GM12878 (cell line): ENCODE results near the gene PIP4K2A. TPM values are rescaled to one million over a fixed set of nuclear protein-coding genes. Genes with fewer than 3 reads are reported as not detected.

Experiments
- ATAC-seq: fragments of 200-7000 bp; cut with Tn5 transposase; 3 replicates; pipeline ENCODE4 v1.9.1; 2020; ENCODE audit warnings: mild to moderate bottlenecking, moderate library complexity
- BruUV-seq: library from RNA; stranded (reverse); fragments of 400-500 nt; replicated peaks from 2 replicates; lab custom pipeline; 2021; lab: Mats Ljungman, UMichigan
- CTCF ChIA-PET: fragments of 300-600 bp; sonication (Branson Sonifier 250); formaldehyde crosslinking; extraction: SDS; loops from one replicate; lab custom pipeline; 2021; ENCODE audit warnings: inconsistent platforms; lab: Yijun Ruan, JAX
- POLR2A ChIA-PET: fragments of 350-600 bp; formaldehyde crosslinking; extraction: SDS; loops from one replicate; lab custom pipeline; 2021; ENCODE audit warnings: inconsistent platforms; lab: Charles Lee
- RAD21 ChIA-PET: fragments of 300-600 bp; sonication (Branson Sonifier 250); formaldehyde crosslinking; loops from one replicate; lab custom pipeline; 2023; ENCODE audit warnings: antibody characterized with exemption; ENCODE audit not compliant: unreplicated experiment; lab: Charles Lee
- SMC1A ChIA-PET: fragments of 300-600 bp; sonication (Branson Sonifier 250); formaldehyde crosslinking; loops from one replicate; lab custom pipeline; 2023; ENCODE audit not compliant: unreplicated experiment, uncharacterized antibody; lab: Charles Lee
- DNase-seq: peaks from one replicate; pipeline ENCODE4 v3.0.0-alpha.2; 2011; ENCODE audit warnings: low read depth, low spot score
- FAIRE-seq: peaks from 3 replicates; lab custom pipeline; 2011; peaks lifted over from hg19 to GRCh38; lab: Jason Lieb, UNC
- H2AFZ ChIP-seq: 2 replicates; pipeline ENCODE4 v1.6.0; 2011; ENCODE audit warnings: low read depth, low read length, control low read depth; ENCODE audit not compliant: control insufficient read depth
- H3K27ac ChIP-seq: 2 replicates; pipeline ENCODE4 v1.5.1; 2011; ENCODE audit warnings: control low read depth; ENCODE audit not compliant: control insufficient read depth, insufficient read depth
- H3K27me3 ChIP-seq, 2 experiments: replicated peaks in 1 of 2; 2 replicates each; pipeline versions ENCODE4 v1.6.0 to v1.6.1; 2011; ENCODE audit warnings: low read length in 1 of 2; ENCODE audit not compliant: control insufficient read depth in 2 of 2, insufficient read depth in 2 of 2
- H3K36me3 ChIP-seq, 2 experiments: 2 replicates each; pipeline ENCODE4 v1.5.1; 2011; ENCODE audit warnings: low read length in 1 of 2; ENCODE audit not compliant: control insufficient read depth in 2 of 2, insufficient read depth in 2 of 2
- H3K4me1 ChIP-seq: 2 replicates; pipeline ENCODE4 v1.6.1; 2011; ENCODE audit warnings: mild to moderate bottlenecking, low read length, moderate library complexity, mixed read lengths; ENCODE audit not compliant: control insufficient read depth, insufficient read depth
- H3K4me2 ChIP-seq: 2 replicates; pipeline ENCODE4 v1.6.0; 2011; ENCODE audit warnings: control low read depth; ENCODE audit not compliant: control insufficient read depth, insufficient read depth
- H3K4me3 ChIP-seq: fragments of 200-600 bp; sonication (generic); 2 replicates; pipeline ENCODE4 v1.5.1; 2016
- H3K79me2 ChIP-seq: 2 replicates; pipeline ENCODE4 v1.6.0; 2011; ENCODE audit warnings: low read length; ENCODE audit not compliant: control insufficient read depth, insufficient read depth
- H3K9ac ChIP-seq: 2 replicates; pipeline ENCODE4 v1.8.0; 2011; ENCODE audit warnings: low read length, control low read depth, mixed read lengths; ENCODE audit not compliant: control insufficient read depth, insufficient read depth
- H3K9me3 ChIP-seq: replicated peaks from 3 replicates; pipeline ENCODE4 v1.5.1; 2011; ENCODE audit warnings: mild to moderate bottlenecking, low read length; ENCODE audit not compliant: control insufficient read depth, insufficient read depth
- H4K20me1 ChIP-seq: 2 replicates; pipeline ENCODE4 v1.6.0; 2011; ENCODE audit not compliant: control insufficient read depth, insufficient read depth
- BCL11A ChIP-seq: IDR thresholded peaks from 2 replicates; pipeline ENCODE4 v1.6.1; 2011; ENCODE audit warnings: low read depth, low read length
- BHLHE40 ChIP-seq, 2 experiments: fragments of 450-650 bp in 1 of 2; IDR thresholded peaks; 2 replicates each; pipeline ENCODE4 v1.6.1; 2011 to 2017; ENCODE audit warnings: low read depth in 2 of 2, borderline replicate concordance in 1 of 2, improper control_type of control experiment in 1 of 2, low read length in 1 of 2, mild to moderate bottlenecking in 1 of 2
- EED ChIP-seq: sonication (generic); IDR thresholded peaks from 2 replicates; pipeline ENCODE4 v1.6.1; 2016; ENCODE audit warnings: antibody characterized with exemption, low read depth
- ETV6 ChIP-seq, 2 experiments: fragments of 450-650 bp in 1 of 2; IDR thresholded peaks in 1 of 2; conservative IDR thresholded peaks in 1 of 2; 2 replicates each; pipeline ENCODE4 v1.6.1; 2014; ENCODE audit warnings: antibody characterized with exemption in 1 of 2, borderline replicate concordance in 1 of 2, low read depth in 1 of 2, mild to moderate bottlenecking in 1 of 2, moderate library complexity in 1 of 2
- FOXM1 ChIP-seq: IDR thresholded peaks from 2 replicates; pipeline ENCODE4 v1.6.1; 2012; ENCODE audit warnings: low read depth, mild to moderate bottlenecking, inconsistent platforms, low read length, moderate library complexity
- IKZF2 ChIP-seq, 2 experiments: fragments of 450-650 bp; IDR thresholded peaks; 2 replicates each; pipeline ENCODE4 v1.6.1; 2017; ENCODE audit warnings: mild to moderate bottlenecking in 2 of 2, moderate library complexity in 2 of 2
- JUNB ChIP-seq: IDR thresholded peaks from 2 replicates; pipeline ENCODE4 v1.6.1; 2016; ENCODE audit warnings: antibody characterized with exemption, mild to moderate bottlenecking
- MEF2A ChIP-seq: IDR thresholded peaks from 2 replicates; pipeline ENCODE4 v1.6.1; 2011; ENCODE audit warnings: low read depth, mild to moderate bottlenecking, low read length, moderate library complexity; ENCODE audit not compliant: insufficient read depth
- MEF2B ChIP-seq: fragments of 450-650 bp; IDR thresholded peaks from 2 replicates; pipeline ENCODE4 v1.6.1; 2018; ENCODE audit warnings: mild to moderate bottlenecking, moderate library complexity; ENCODE audit not compliant: partially characterized antibody, poor library complexity, severe bottlenecking
- PAX5 ChIP-seq: IDR thresholded peaks from 2 replicates; pipeline ENCODE4 v1.6.1; 2011; ENCODE audit warnings: low read depth, low read length, borderline replicate concordance
- SREBF1 ChIP-seq: IDR thresholded peaks from 2 replicates; pipeline ENCODE4 v1.6.1; 2012; ENCODE audit warnings: mild to moderate bottlenecking, low read length
- TBL1XR1 ChIP-seq: IDR thresholded peaks from 2 replicates; pipeline ENCODE4 v1.6.1; 2012; ENCODE audit warnings: low read depth, low read length, improper control_type of control experiment
- WGBS: methylation state at CpG from one replicate; pipeline ENCODE4 v1.1.6; 2016; ENCODE audit warnings: low lambda C conversion rate; ENCODE audit not compliant: insufficient replicate concordance, insufficient coverage; ENCODE audit errors: missing lambda C conversion rate; 5-methylcytosine and 5-hydroxymethylcytosine counted together
- in situ Hi-C: fragments of 300-500 bp; cut with MboI; formaldehyde crosslinking; loops from 9 replicates; pipeline ENCODE4 v1.14.3; 2018; ENCODE audit warnings: mixed read lengths
- intact Hi-C: fragments of 100-400 bp; cut with micrococcal nuclease; formaldehyde crosslinking; loops from one replicate; pipeline ENCODE4 v1.14.2; 2022; ENCODE audit not compliant: unreplicated experiment
- polyA plus RNA-seq, 11 experiments: library from polyadenylated mRNA; depleted of rRNA in 4 of 11; unstranded in 6 of 11; stranded (reverse) in 5 of 11; fragments of >200 nt; fragmentation: Nextera tagmentation in 4 of 11; fragmentation: Illumina TruSeq in 1 of 11; extraction: Ambion mirVana in 4 of 11; extraction: Trizol in 1 of 11; gene quantifications; 1 replicate in 1 of 11; 2 replicates in 10 of 11; pipeline versions ENCODE4 v1.2.1 to v1.2.3, GENCODE V29; 2011 to 2016; ENCODE audit warnings: inconsistent platforms in 2 of 11, missing spikeins in 2 of 11, low read depth in 1 of 11
- total RNA-seq, 4 experiments: library from RNA; depleted of rRNA in 3 of 4; stranded (reverse); fragments of >200 nt in 3 of 4; fragmentation: Illumina TruSeq in 1 of 4; extraction: Trizol in 1 of 4; gene quantifications; 2 replicates each; pipeline versions ENCODE4 v1.2.1 to v1.2.3, GENCODE V29; 2013 to 2021
- TF ChIP-seq, protein P1 (sequence below): fragments of 450-650 bp; IDR thresholded peaks from 2 replicates; pipeline ENCODE4 v1.6.1; 2018; ENCODE audit warnings: mild to moderate bottlenecking, low read depth, moderate library complexity; ENCODE audit not compliant: partially characterized antibody
- TF ChIP-seq, protein P2 (sequence below): IDR thresholded peaks from 2 replicates; pipeline ENCODE4 v1.6.1; 2012; ENCODE audit warnings: low read depth, low read length, improper control_type of control experiment
- TF ChIP-seq, protein P3 (sequence below): fragments of 450-650 bp; IDR thresholded peaks from 2 replicates; pipeline ENCODE4 v1.6.1; 2016; ENCODE audit warnings: mild to moderate bottlenecking

The PIP4K2A gene
- total and polyA plus RNA-seq, 10 of the 15 experiments (the other 5 are each of a cell fraction or from before 2014, with no cell fraction given), result 54.3 to 139 (median 84.4) TPM

DNA sequence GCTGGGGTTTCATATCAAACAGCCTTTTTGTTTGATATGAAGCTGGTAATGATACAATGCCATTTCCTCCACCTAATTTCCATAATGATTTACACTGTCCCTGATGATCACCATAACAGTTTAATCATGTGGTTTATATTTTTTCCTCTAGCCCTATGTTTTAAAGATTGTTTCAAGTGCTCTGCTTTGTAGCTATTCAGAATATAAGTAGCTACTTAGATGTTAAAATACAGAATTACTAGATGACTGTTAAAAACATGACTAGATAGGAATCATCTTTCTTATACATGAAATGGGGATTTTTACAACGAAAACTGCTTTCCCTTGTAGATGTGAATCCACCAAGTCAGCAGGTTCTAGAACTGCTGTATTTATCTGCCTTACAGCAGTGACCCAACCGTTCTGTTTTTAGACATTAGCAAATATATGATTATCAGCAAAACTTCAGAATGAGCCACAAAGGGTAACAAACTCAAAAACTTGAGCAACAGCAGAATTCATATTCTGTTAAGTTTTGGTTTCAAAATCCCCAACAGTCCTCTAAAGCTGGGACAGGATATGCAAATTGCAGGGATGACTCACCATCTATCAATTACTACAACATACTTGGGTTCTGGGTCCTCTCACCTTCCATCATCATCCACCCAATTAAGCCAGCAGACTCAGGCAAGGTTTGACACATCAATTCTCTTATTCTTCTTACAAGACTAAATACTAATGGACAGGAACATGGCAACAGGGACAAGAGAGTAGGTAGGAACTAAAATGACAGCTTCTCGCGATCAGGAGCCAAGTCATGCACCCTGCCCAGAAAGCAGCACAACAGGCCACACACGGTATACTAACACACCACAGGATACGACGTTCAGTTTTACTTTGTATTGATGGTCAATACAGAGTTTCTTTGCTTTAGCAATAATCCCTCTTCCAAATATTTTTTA lies 83.9 kb downstream of the PIP4K2A start (continued):
- TF ChIP-seq, protein P1, sequence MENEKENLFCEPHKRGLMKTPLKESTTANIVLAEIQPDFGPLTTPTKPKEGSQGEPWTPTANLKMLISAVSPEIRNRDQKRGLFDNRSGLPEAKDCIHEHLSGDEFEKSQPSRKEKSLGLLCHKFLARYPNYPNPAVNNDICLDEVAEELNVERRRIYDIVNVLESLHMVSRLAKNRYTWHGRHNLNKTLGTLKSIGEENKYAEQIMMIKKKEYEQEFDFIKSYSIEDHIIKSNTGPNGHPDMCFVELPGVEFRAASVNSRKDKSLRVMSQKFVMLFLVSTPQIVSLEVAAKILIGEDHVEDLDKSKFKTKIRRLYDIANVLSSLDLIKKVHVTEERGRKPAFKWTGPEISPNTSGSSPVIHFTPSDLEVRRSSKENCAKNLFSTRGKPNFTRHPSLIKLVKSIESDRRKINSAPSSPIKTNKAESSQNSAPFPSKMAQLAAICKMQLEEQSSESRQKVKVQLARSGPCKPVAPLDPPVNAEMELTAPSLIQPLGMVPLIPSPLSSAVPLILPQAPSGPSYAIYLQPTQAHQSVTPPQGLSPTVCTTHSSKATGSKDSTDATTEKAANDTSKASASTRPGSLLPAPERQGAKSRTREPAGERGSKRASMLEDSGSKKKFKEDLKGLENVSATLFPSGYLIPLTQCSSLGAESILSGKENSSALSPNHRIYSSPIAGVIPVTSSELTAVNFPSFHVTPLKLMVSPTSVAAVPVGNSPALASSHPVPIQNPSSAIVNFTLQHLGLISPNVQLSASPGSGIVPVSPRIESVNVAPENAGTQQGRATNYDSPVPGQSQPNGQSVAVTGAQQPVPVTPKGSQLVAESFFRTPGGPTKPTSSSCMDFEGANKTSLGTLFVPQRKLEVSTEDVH, result peak; percentile 24
- TF ChIP-seq, all 136 proteins: peak for 40

DNA sequence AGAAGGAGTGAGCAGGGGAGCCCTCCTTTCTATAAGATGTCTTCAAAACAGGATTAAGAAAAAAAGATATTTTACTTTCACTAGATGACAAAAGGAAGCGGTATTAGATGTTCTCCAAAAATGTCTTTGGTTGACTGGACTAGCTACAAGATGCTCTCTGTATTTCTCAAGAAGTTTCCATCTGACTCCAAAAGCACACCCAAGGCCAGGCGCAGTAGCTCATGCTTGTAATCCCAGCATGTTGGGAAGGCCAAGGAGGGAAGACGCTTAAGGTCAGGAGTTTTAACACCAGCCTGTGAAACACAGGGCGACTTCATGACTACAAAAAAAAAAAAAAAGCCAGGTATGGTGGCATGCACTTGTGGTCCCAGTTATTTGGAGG lies 84.5 kb downstream of the PIP4K2A start:
- CTCF ChIA-PET, result interaction anchor here (0.6 to 6.8 kb wide), 12 partner anchors 12 to 91 kb away, joined by 3 to 72 read pairs (median 4); no protein-coding TSS in a partner anchor
- FAIRE-seq (peak; percentile 78), DNase-seq (peak; percentile 48), ATAC-seq (peak; percentile 63)
- Histone ChIP-seq H3K36me3 (no peaks in the 10 kb centered on the region; a peak in 1 of 4 replicates), H3K27me3 (no peaks in the 10 kb centered on the region), H4K20me1 (no peaks in the 10 kb centered on the region), H3K9me3 (no peaks in the 10 kb centered on the region), H3K9ac (peak overlapping the region; percentile 30), H3K4me3 (peak overlapping the region; percentile 57), H3K79me2 (peaks cover 94% of the 10 kb centered on the region), H2AFZ (no peak overlapping the region), H3K4me1 (peaks cover 39% of the 10 kb centered on the region), H3K27ac (peak overlapping the region; percentile 89), H3K4me2 (peak overlapping the region; percentile 77)
- SMC1A ChIA-PET, result interaction anchor here (0.5 to 8.8 kb wide), 23 partner anchors 15 to 672 kb away, joined by 3 to 172 read pairs (median 5); no protein-coding TSS in a partner anchor
- in situ Hi-C loops (no loop called here), intact Hi-C loops (loop anchor here (1.0 to 5.0 kb wide), 3 partner anchors 17 to 33 kb away; no protein-coding TSS in a partner anchor)
- RAD21 ChIA-PET, result interaction anchor here (0.6 to 8.8 kb wide), 23 partner anchors 8 to 153 kb away, joined by 3 to 99 read pairs (median 5); no protein-coding TSS in a partner anchor
- no TSS peak for BruUV-seq
- POLR2A ChIA-PET, result interaction anchor here (0.6 to 6.5 kb wide), 16 partner anchors 10 to 259 kb away, joined by 3 to 82 read pairs (median 6); no protein-coding TSS in a partner anchor
- 2% methylated on average over 4 of the region's 4 CpGs for WGBS
- TF ChIP-seq, protein P2, sequence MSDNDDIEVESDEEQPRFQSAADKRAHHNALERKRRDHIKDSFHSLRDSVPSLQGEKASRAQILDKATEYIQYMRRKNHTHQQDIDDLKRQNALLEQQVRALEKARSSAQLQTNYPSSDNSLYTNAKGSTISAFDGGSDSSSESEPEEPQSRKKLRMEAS, result peak; percentile 17; the same call in 1 of the 2 replicates
- TF ChIP-seq EED (peak; percentile 77), MEF2A (peak; percentile 71; the same call in 1 of the 2 replicates), MEF2B (no peak), TBL1XR1 (peak; percentile 28; the same call in 1 of the 2 replicates), PAX5 (peak; percentile 62; the same call in 1 of the 2 replicates), BHLHE40 (IDR thresholded peaks at IDR 0.05; ENCODE audit: borderline replicate concordance in 1 of 2, low read depth in 2 of 2, low read length in 1 of 2) (peak in 1 of 2 experiments; percentile 30; a peak in 1 of 4 replicates), ETV6 (conservative IDR thresholded peaks at IDR 0.05 in 1 of 2, IDR thresholded peaks at IDR 0.05 in 1 of 2; ENCODE audit: borderline replicate concordance in 1 of 2, low read depth in 1 of 2) (peak in 1 of 2 experiments; percentile 71; a peak in 1 of 4 replicates), SREBF1 (no peak), IKZF2 (IDR thresholded peaks at IDR 0.05) (no peak; a peak in 2 of 4 replicates), JUNB (peak; percentile 89), FOXM1 (peak; percentile 16; the same call in 1 of the 2 replicates), BCL11A (peak; percentile 44; the same call in 1 of the 2 replicates)
- TF ChIP-seq, protein P3, sequence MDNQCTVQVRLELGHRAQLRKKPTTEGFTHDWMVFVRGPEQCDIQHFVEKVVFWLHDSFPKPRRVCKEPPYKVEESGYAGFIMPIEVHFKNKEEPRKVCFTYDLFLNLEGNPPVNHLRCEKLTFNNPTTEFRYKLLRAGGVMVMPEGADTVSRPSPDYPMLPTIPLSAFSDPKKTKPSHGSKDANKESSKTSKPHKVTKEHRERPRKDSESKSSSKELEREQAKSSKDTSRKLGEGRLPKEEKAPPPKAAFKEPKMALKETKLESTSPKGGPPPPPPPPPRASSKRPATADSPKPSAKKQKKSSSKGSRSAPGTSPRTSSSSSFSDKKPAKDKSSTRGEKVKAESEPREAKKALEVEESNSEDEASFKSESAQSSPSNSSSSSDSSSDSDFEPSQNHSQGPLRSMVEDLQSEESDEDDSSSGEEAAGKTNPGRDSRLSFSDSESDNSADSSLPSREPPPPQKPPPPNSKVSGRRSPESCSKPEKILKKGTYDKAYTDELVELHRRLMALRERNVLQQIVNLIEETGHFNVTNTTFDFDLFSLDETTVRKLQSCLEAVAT, result 0 out of 2 replicates have a peak, but pooled peaks have one; percentile 29
